Measurements from ENCODE around the gene FANK1. TPM values are rescaled to one million over a fixed set of nuclear protein-coding genes. Genes with fewer than 3 reads are reported as not detected.

Gene FANK1
- total RNA-seq, 2 experiments from 2014 or later: not detected

- Histone ChIP-seq H3K27ac (ENCODE audit: low read depth, low read length, poor library complexity, severe bottlenecking) (no peak overlapping the region), H3K4me3 (ENCODE audit: low read depth, low read length, poor library complexity, severe bottlenecking) (no peak overlapping the region), H3K4me1 (ENCODE audit: insufficient read depth, low read length, poor library complexity, severe bottlenecking) (no peaks in the 10 kb centered on the region), H3K36me3 (ENCODE audit: insufficient read depth, low read length) (no peaks in the 10 kb centered on the region), H3K4me2 (ENCODE audit: low read length) (no peak overlapping the region), H2AFZ (ENCODE audit: low read length) (no peak overlapping the region), H3K79me2 (ENCODE audit: insufficient read depth, low read depth, low read length) (no peaks in the 10 kb centered on the region), H4K20me1 (ENCODE audit: insufficient read depth, low read length) (no peaks in the 10 kb centered on the region), H3K9me3 (ENCODE audit: low read length) (peaks cover 8% of the 10 kb centered on the region; the same call in 1 of the 2 replicates), H3K9me2 (ENCODE audit: insufficient read depth, low read length) (no peaks in the 10 kb centered on the region)
- TF ChIP-seq CTCF (conservative IDR thresholded peaks at IDR 0.05; ENCODE audit: low read length) (no peak), EZH2phosphoT487 (IDR thresholded peaks at IDR 0.05; ENCODE audit: borderline replicate concordance, low read depth, low read length) (no peak)
- no TSS peak for BruUV-seq (replicated peaks)
- ChIA-PET CTCF (ENCODE audit: unreplicated experiment) (no interaction called here), POLR2A (no interaction called here)
- intact Hi-C loops (cut with micrococcal nuclease; ENCODE audit: unreplicated experiment): no loop called here
- DNase-seq (ENCODE audit: low spot score): no peak
Measured at GRCh38 chr10:125951290-125951689, 54.9 kb downstream of the FANK1 start.

GRCh38 chr10:125953778-125954385 lies 57.5 kb downstream of the FANK1 start:
- Histone ChIP-seq H3K27ac (ENCODE audit: low read depth, low read length, poor library complexity, severe bottlenecking) (no peak overlapping the region), H2AFZ (ENCODE audit: low read length) (no peak overlapping the region), H3K36me3 (ENCODE audit: insufficient read depth, low read length) (no peaks in the 10 kb centered on the region), H3K9me2 (ENCODE audit: insufficient read depth, low read length) (no peaks in the 10 kb centered on the region), H3K4me2 (ENCODE audit: low read length) (no peak overlapping the region), H3K9me3 (ENCODE audit: low read length) (peaks cover 8% of the 10 kb centered on the region; the same call in 1 of the 2 replicates), H3K79me2 (ENCODE audit: insufficient read depth, low read depth, low read length) (no peaks in the 10 kb centered on the region), H4K20me1 (ENCODE audit: insufficient read depth, low read length) (no peaks in the 10 kb centered on the region), H3K4me1 (ENCODE audit: insufficient read depth, low read length, poor library complexity, severe bottlenecking) (no peaks in the 10 kb centered on the region), H3K4me3 (ENCODE audit: low read depth, low read length, poor library complexity, severe bottlenecking) (no peak overlapping the region)
- BruUV-seq (replicated peaks): no TSS peak
- TF ChIP-seq CTCF (conservative IDR thresholded peaks at IDR 0.05; ENCODE audit: low read length): no peak
- TF ChIP-seq EZH2phosphoT487 (IDR thresholded peaks at IDR 0.05; ENCODE audit: borderline replicate concordance, low read depth, low read length): no peak
- intact Hi-C loops (cut with micrococcal nuclease; ENCODE audit: unreplicated experiment): no loop called here
- CTCF ChIA-PET (ENCODE audit: unreplicated experiment): interaction anchor here (0.5 kb wide), 1 partner anchor 541 kb away, joined by 3 read pairs; no protein-coding TSS in a partner anchor
- POLR2A ChIA-PET: no interaction called here
- DNase-seq (ENCODE audit: low spot score): peak; percentile 8

- Histone ChIP-seq H3K79me2 (ENCODE audit: insufficient read depth, low read depth, low read length) (no peaks in the 10 kb centered on the region), H2AFZ (ENCODE audit: low read length) (no peak overlapping the region), H3K4me3 (ENCODE audit: low read depth, low read length, poor library complexity, severe bottlenecking) (no peak overlapping the region), H3K36me3 (ENCODE audit: insufficient read depth, low read length) (no peaks in the 10 kb centered on the region), H4K20me1 (ENCODE audit: insufficient read depth, low read length) (no peaks in the 10 kb centered on the region), H3K9me3 (ENCODE audit: low read length) (peaks cover 8% of the 10 kb centered on the region; the same call in 1 of the 2 replicates), H3K27ac (ENCODE audit: low read depth, low read length, poor library complexity, severe bottlenecking) (no peak overlapping the region), H3K9me2 (ENCODE audit: insufficient read depth, low read length) (no peaks in the 10 kb centered on the region), H3K4me2 (ENCODE audit: low read length) (no peak overlapping the region), H3K4me1 (ENCODE audit: insufficient read depth, low read length, poor library complexity, severe bottlenecking) (no peaks in the 10 kb centered on the region)
- BruUV-seq (replicated peaks): no TSS peak
- intact Hi-C loops (cut with micrococcal nuclease; ENCODE audit: unreplicated experiment): no loop called here
- DNase-seq (ENCODE audit: low spot score): no peak
- ChIA-PET CTCF (ENCODE audit: unreplicated experiment) (no interaction called here), POLR2A (no interaction called here)
- TF ChIP-seq CTCF (conservative IDR thresholded peaks at IDR 0.05; ENCODE audit: low read length) (no peak), EZH2phosphoT487 (IDR thresholded peaks at IDR 0.05; ENCODE audit: borderline replicate concordance, low read depth, low read length) (no peak)
Measured at GRCh38 chr10:125955766-125956165, 59.4 kb downstream of the FANK1 start.
